Loucy (cell line): ENCODE data around the gene UNC5A.

Experiments
- H2AFZ ChIP-seq: fragments of 200-600 bp; sonication (generic); 2 replicates; pipeline ENCODE4 v1.6.0; 2016; ENCODE audit warnings: antibody characterized with exemption, mild to moderate bottlenecking, low read length, moderate library complexity
- H3F3A ChIP-seq: fragments of 200-600 bp; 2 replicates; pipeline ENCODE4 v1.6.0; 2016; ENCODE audit warnings: antibody characterized with exemption, low read depth, mild to moderate bottlenecking
- H3K27me3 ChIP-seq: fragments of 200-600 bp; sonication (generic); 2 replicates; pipeline ENCODE4 v1.6.1; 2014; ENCODE audit warnings: low read length, mild to moderate bottlenecking; ENCODE audit not compliant: insufficient read depth, poor library complexity, severe bottlenecking
- H3K36me3 ChIP-seq: fragments of 200-600 bp; sonication (generic); 2 replicates; pipeline ENCODE4 v1.6.1; 2016; ENCODE audit warnings: low read length; ENCODE audit not compliant: insufficient read depth
- H3K4me1 ChIP-seq: fragments of 200-600 bp; sonication (generic); 2 replicates; pipeline ENCODE4 v1.5.1; 2014; ENCODE audit warnings: low read length, mild to moderate bottlenecking; ENCODE audit not compliant: insufficient read depth, poor library complexity, severe bottlenecking
- H3K4me2 ChIP-seq: fragments of 200-600 bp; sonication (generic); 2 replicates; pipeline ENCODE4 v1.6.0; 2014; ENCODE audit warnings: antibody characterized with exemption, low read length, low read depth, mild to moderate bottlenecking; ENCODE audit not compliant: poor library complexity, severe bottlenecking
- H3K4me3 ChIP-seq: fragments of 200-600 bp; sonication (generic); 2 replicates; pipeline ENCODE4 v1.5.1; 2014; ENCODE audit warnings: low read length, mild to moderate bottlenecking, mixed read lengths; ENCODE audit not compliant: poor library complexity, severe bottlenecking
- H3K79me2 ChIP-seq: fragments of 200-600 bp; sonication (generic); 2 replicates; pipeline ENCODE4 v1.6.1; 2014; ENCODE audit warnings: low read length; ENCODE audit not compliant: insufficient read depth
- H3K9ac ChIP-seq: fragments of 200-600 bp; sonication (generic); 2 replicates; pipeline ENCODE4 v1.6.0; 2014; ENCODE audit warnings: mild to moderate bottlenecking, low read depth, low read length, moderate library complexity; ENCODE audit not compliant: poor library complexity, severe bottlenecking
- H3K9me2 ChIP-seq: fragments of 200-600 bp; sonication (generic); replicated peaks from 2 replicates; pipeline ENCODE4 v1.6.1; 2016; ENCODE audit warnings: low read depth, low read length, mixed read lengths
- H3K9me3 ChIP-seq: fragments of 200-600 bp; sonication (generic); 2 replicates; pipeline ENCODE4 v1.6.1; 2014; ENCODE audit warnings: mild to moderate bottlenecking, antibody characterized with exemption, low read length, low read depth; ENCODE audit not compliant: insufficient read depth
- H4K20me1 ChIP-seq: fragments of 200-600 bp; sonication (generic); 2 replicates; pipeline ENCODE4 v1.6.0; 2014; ENCODE audit warnings: antibody characterized with exemption, low read length, mild to moderate bottlenecking; ENCODE audit not compliant: insufficient read depth, poor library complexity, severe bottlenecking
- CTCF ChIP-seq: fragments of 200-600 bp; sonication (generic); conservative IDR thresholded peaks from 2 replicates; pipeline ENCODE4 v1.5.1; 2014; ENCODE audit warnings: mild to moderate bottlenecking, antibody characterized with exemption, low read length
- EZH2phosphoT487 ChIP-seq: fragments of 200-600 bp; IDR thresholded peaks from 2 replicates; pipeline ENCODE4 v1.6.1; 2018; ENCODE audit warnings: antibody characterized with exemption, mild to moderate bottlenecking, moderate library complexity, borderline replicate concordance

UNC5A gene

GRCh38 chr5:176912115-176912514 lies 101.8 kb downstream of the UNC5A start:
- Histone ChIP-seq H4K20me1 (no peaks in the 10 kb centered on the region), H3K9me2 (no peaks in the 10 kb centered on the region), H3K36me3 (peaks cover 13% of the 10 kb centered on the region; the same call in 1 of the 2 replicates), H3K4me2 (no peak overlapping the region), H3K9me3 (no peaks in the 10 kb centered on the region), H3K9ac (no peak overlapping the region), H2AFZ (no peak overlapping the region), H3K4me1 (no peaks in the 10 kb centered on the region), H3F3A (no peaks in the 10 kb centered on the region), H3K27me3 (no peaks in the 10 kb centered on the region), H3K79me2 (no peaks in the 10 kb centered on the region), H3K4me3 (no peak overlapping the region)
- TF ChIP-seq CTCF = no peak
- no peak for TF ChIP-seq EZH2phosphoT487

- no peak overlapping the region for H2AFZ ChIP-seq
- H3K27me3 ChIP-seq = no peaks in the 10 kb centered on the region
- H3K4me2 ChIP-seq = no peak overlapping the region
- TF ChIP-seq EZH2phosphoT487 (no peak), CTCF (no peak)
- no peaks in the 10 kb centered on the region for H3K9me3 ChIP-seq
- no peaks in the 10 kb centered on the region for H3K4me1 ChIP-seq
- H3K4me3 ChIP-seq = no peak overlapping the region
- no peaks in the 10 kb centered on the region for H3K9me2 ChIP-seq
- no peaks in the 10 kb centered on the region for H3F3A ChIP-seq
- no peak overlapping the region for H3K9ac ChIP-seq
- H3K36me3 ChIP-seq = no peaks in the 10 kb centered on the region
- H4K20me1 ChIP-seq = no peaks in the 10 kb centered on the region
- no peaks in the 10 kb centered on the region for H3K79me2 ChIP-seq
These were observed 105.5 kb downstream of the UNC5A start for GRCh38 chr5:176915906-176916305.

GRCh38 chr5:176916337-176916736 lies 106.0 kb downstream of the UNC5A start:
- Histone ChIP-seq H3K9ac (no peak overlapping the region), H3K9me2 (no peaks in the 10 kb centered on the region), H4K20me1 (no peaks in the 10 kb centered on the region), H3K9me3 (no peaks in the 10 kb centered on the region), H3K27me3 (no peaks in the 10 kb centered on the region), H3K4me1 (no peaks in the 10 kb centered on the region), H3K4me2 (no peak overlapping the region), H3K36me3 (no peaks in the 10 kb centered on the region), H3F3A (no peaks in the 10 kb centered on the region), H2AFZ (no peak overlapping the region), H3K4me3 (no peak overlapping the region), H3K79me2 (no peaks in the 10 kb centered on the region)
- TF ChIP-seq CTCF (no peak), EZH2phosphoT487 (no peak)
